Measurements from ENCODE around the gene HOXC9. TPM values are rescaled to one million over a fixed set of nuclear protein-coding genes. Genes with fewer than 3 reads are reported as not detected.
"Not testable (repeated sequence)": the region's sequence is repeated elsewhere in the genome, so short reads cannot be mapped to it uniquely, and the experiment has no call there.

Gene HOXC9
- total RNA-seq, 1 experiment from 2014 or later = 4.9 TPM

GRCh38 chr12:54040148-54040494, 40.2 kb downstream of the HOXC9 start:
- DNase-seq (ENCODE audit: low read depth) = no peak

GRCh38 chr12:54040648-54041047, 40.7 kb downstream of the HOXC9 start:
- no peak for DNase-seq (ENCODE audit: low read depth)

- no peak for DNase-seq (ENCODE audit: low read depth)
Observed at GRCh38 chr12:54041097-54041690, 41.2 kb downstream of the HOXC9 start.

- not testable (repeated sequence) for DNase-seq (ENCODE audit: low read depth)
Observed at GRCh38 chr12:54042033-54042432, 42.1 kb downstream of the HOXC9 start.

GRCh38 chr12:54042970-54043853, 43.3 kb downstream of the HOXC9 start:
- DNase-seq (ENCODE audit: low read depth) = no peak

GRCh38 chr12:54044425-54045103, 44.6 kb downstream of the HOXC9 start:
- no peak for DNase-seq (ENCODE audit: low read depth)

- DNase-seq (ENCODE audit: low read depth) = no peak
Observed at GRCh38 chr12:54045401-54045800, 45.4 kb downstream of the HOXC9 start.

GRCh38 chr12:54045868-54046521, 46.0 kb downstream of the HOXC9 start:
- no peak for DNase-seq (ENCODE audit: low read depth)

GRCh38 chr12:54046809-54047159, 46.8 kb downstream of the HOXC9 start:
- DNase-seq (ENCODE audit: low read depth) = no peak

- DNase-seq (ENCODE audit: low read depth) = no peak
Observed at GRCh38 chr12:54047160-54047963, 47.4 kb downstream of the HOXC9 start.

GRCh38 chr12:54047964-54048303, 48.0 kb downstream of the HOXC9 start:
- no peak for DNase-seq (ENCODE audit: low read depth)

GRCh38 chr12:54048406-54049093, 48.6 kb downstream of the HOXC9 start:
- no peak for DNase-seq (ENCODE audit: low read depth)

- no peak for DNase-seq (ENCODE audit: low read depth)
Observed at GRCh38 chr12:54049108-54049507, 49.1 kb downstream of the HOXC9 start.

GRCh38 chr12:54050482-54050810, 50.5 kb downstream of the HOXC9 start:
- DNase-seq (ENCODE audit: low read depth) = no peak

- DNase-seq (ENCODE audit: low read depth) = peak; percentile 14
Observed at GRCh38 chr12:54051026-54051842, 51.3 kb downstream of the HOXC9 start.

- DNase-seq (ENCODE audit: low read depth) = peak; percentile 65
Observed at GRCh38 chr12:54051874-54052437, 52.0 kb downstream of the HOXC9 start.

GRCh38 chr12:54052438-54053002, 52.6 kb downstream of the HOXC9 start:
- DNase-seq (ENCODE audit: low read depth) = peak; percentile 42
